ENCODE data around the gene PSAP.

DNA sequence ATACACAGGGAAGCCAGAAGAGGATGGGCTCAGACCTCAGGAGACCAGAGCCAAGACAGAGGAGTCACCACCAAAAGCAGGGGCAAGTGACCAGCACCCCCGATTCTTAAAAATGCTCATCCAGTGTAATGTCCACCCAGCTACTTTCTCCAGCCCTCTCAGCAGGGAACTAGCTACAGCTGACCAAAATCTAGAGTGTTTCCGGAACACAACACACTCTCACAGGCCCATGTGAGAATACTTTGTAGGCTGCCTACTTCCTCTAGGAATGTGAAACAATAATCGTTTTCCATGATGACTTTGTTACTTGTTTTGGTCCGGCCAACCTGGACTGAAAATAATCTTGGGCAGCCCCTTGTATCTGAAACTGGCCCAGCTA, 14.5 kb downstream of the PSAP start:
- no peak for TF ChIP-seq ZNF384 (IDR thresholded peaks at IDR 0.05)
- no peak for TF ChIP-seq L3MBTL2 (conservative IDR thresholded peaks at IDR 0.05)
- TF ChIP-seq ELF4 (IDR thresholded peaks at IDR 0.05) = no peak
- no peak for TF ChIP-seq CTBP1 (IDR thresholded peaks at IDR 0.05; ENCODE audit: borderline replicate concordance)
- no peak for TF ChIP-seq FOXK2 (IDR thresholded peaks at IDR 0.05)
